ENCODE measurements around the gene LCOR. TPM values are rescaled to one million over a fixed set of nuclear protein-coding genes. Genes with fewer than 3 reads are reported as not detected.

Gene LCOR
- total and polyA plus RNA-seq, 2 of the 4 experiments (the other 2 are of a cell fraction), result 3.7 to 36.9 TPM

- Histone ChIP-seq H3K23ac (ENCODE audit: low read depth, low read length) (no peak overlapping the region), H3K4me1 (ENCODE audit: control insufficient read depth, insufficient read depth, low read length) (no peaks in the 10 kb centered on the region), H3K18ac (ENCODE audit: low read depth, low read length) (no peak overlapping the region), H4K20me1 (ENCODE audit: insufficient read depth, low read length) (no peaks in the 10 kb centered on the region), H2AK5ac (ENCODE audit: low read depth, low read length) (no peak overlapping the region), H3K27ac (ENCODE audit: insufficient read depth, low read length) (no peak overlapping the region), H2BK5ac (ENCODE audit: low read depth, low read length, poor library complexity, severe bottlenecking) (no peak overlapping the region), H3K4me2 (ENCODE audit: low read depth, low read length) (no peak overlapping the region), H3K9ac (ENCODE audit: low read depth, low read length) (no peak overlapping the region), H4K5ac (ENCODE audit: low read depth, low read length) (no peak overlapping the region), H3K9me3 (ENCODE audit: control insufficient read depth, insufficient read depth, low read length) (no peaks in the 10 kb centered on the region), H4K91ac (ENCODE audit: insufficient read depth, low read depth, low read length) (no peak overlapping the region), H3K79me1 (ENCODE audit: low read depth in 1 of 2, low read length in 2 of 2) (peaks cover 0 to 4% of the 10 kb centered on the region in 2 experiments; a peak in 1 of 4 replicates), H3K27me3 (ENCODE audit: control insufficient read depth, insufficient read depth, low read length) (no peaks in the 10 kb centered on the region), H2AK9ac (replicated peaks; ENCODE audit: low read depth, low read length, poor library complexity) (no peak overlapping the region), H3K14ac (replicated peaks; ENCODE audit: low read depth, low read length) (no peak overlapping the region), H3K36me3 (ENCODE audit: control insufficient read depth, insufficient read depth, low read length) (no peaks in the 10 kb centered on the region), H3K9me1 (ENCODE audit: insufficient read depth, low read length) (no peaks in the 10 kb centered on the region), H3K56ac (ENCODE audit: extremely low read depth, insufficient read depth, low read length) (no peak overlapping the region), H2AFZ (replicated peaks; ENCODE audit: low read length, poor library complexity) (no peak overlapping the region), H3K4ac (ENCODE audit: low read depth, low read length) (no peak overlapping the region), H2BK20ac (ENCODE audit: low read depth, low read length) (no peak overlapping the region), H3K4me3 (ENCODE audit: insufficient read depth, low read depth, low read length) (no peak overlapping the region), H4K8ac (ENCODE audit: low read depth in 2 of 2, low read length in 2 of 2) (no peak overlapping the region), H2BK120ac (ENCODE audit: low read depth, low read length) (no peak overlapping the region), H2BK15ac (ENCODE audit: low read depth, low read length) (no peak overlapping the region)
- POLR2A ChIA-PET (ENCODE audit: unreplicated experiment), result no interaction called here
- no CpG with 5 or more reads among the region's 5 CpGs for WGBS, 2 experiments (ENCODE audit: extremely low coverage in 2 of 2, insufficient read length in 1 of 2)
- ATAC-seq (ENCODE audit: low read depth), result no peak
- TF ChIP-seq, protein P1, sequence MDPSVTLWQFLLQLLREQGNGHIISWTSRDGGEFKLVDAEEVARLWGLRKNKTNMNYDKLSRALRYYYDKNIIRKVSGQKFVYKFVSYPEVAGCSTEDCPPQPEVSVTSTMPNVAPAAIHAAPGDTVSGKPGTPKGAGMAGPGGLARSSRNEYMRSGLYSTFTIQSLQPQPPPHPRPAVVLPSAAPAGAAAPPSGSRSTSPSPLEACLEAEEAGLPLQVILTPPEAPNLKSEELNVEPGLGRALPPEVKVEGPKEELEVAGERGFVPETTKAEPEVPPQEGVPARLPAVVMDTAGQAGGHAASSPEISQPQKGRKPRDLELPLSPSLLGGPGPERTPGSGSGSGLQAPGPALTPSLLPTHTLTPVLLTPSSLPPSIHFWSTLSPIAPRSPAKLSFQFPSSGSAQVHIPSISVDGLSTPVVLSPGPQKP (IDR thresholded peaks at IDR 0.05; ENCODE audit: borderline replicate concordance, low read depth, low read length), result no peak
- TF ChIP-seq RCOR1 (IDR thresholded peaks at IDR 0.05; ENCODE audit: insufficient replicate concordance, low read length) (no peak), MAZ (IDR thresholded peaks at IDR 0.05; ENCODE audit: borderline replicate concordance, low read depth, low read length) (no peak), RFX5 (IDR thresholded peaks at IDR 0.05; ENCODE audit: low read depth, low read length) (no peak), NFE2L2 (IDR thresholded peaks at IDR 0.05; ENCODE audit: low read depth, low read length) (no peak), MAFK (IDR thresholded peaks at IDR 0.05; ENCODE audit: low read depth, low read length) (no peak), FOS (IDR thresholded peaks at IDR 0.05; ENCODE audit: low read depth, low read length) (no peak), RAD21 (IDR thresholded peaks at IDR 0.05; ENCODE audit: low read length) (no peak)
- CTCF ChIA-PET, result interaction anchor here (0.6 kb wide), 1 partner anchor 20 kb away, joined by 3 read pairs; no protein-coding TSS in a partner anchor
- in situ Hi-C loops (cut with MboI; ENCODE audit: low sequenced_read_pairs) (no loop called here), dilution Hi-C loops (cut with HindIII; ENCODE audit: low sequenced_read_pairs, unreplicated experiment) (no loop called here), intact Hi-C loops (cut with micrococcal nuclease) (no loop called here)
- peak; percentile 15 for DNase-seq
- BruUV-seq (replicated peaks), result no TSS peak
Measured at GRCh38 chr10:96973809-96974747, 142.0 kb downstream of the LCOR start.

Data from IMR-90 (cell line).